GM19467 (cell line): ENCODE measurements around the gene SPACA7.
"Not testable (repeated sequence)": the region's sequence is repeated elsewhere in the genome, so short reads cannot be mapped to it uniquely, and the experiment has no call there.

Source experiments
- ATAC-seq: cut with Tn5 transposase; IDR thresholded peaks from one replicate; pipeline ENCODE4 v1.9.1; 2021; ENCODE audit warnings: mild to moderate bottlenecking, moderate library complexity; ENCODE audit not compliant: unreplicated experiment

SPACA7 gene

GRCh38 chr13:112349681-112350080 lies 26.5 kb upstream of the SPACA7 start:
- no peak for ATAC-seq

GRCh38 chr13:112350300-112350699 lies 25.9 kb upstream of the SPACA7 start:
- ATAC-seq, result no peak

- ATAC-seq, result no peak
Observed at GRCh38 chr13:112351825-112352224, 24.3 kb upstream of the SPACA7 start.

- ATAC-seq, result no peak
Observed at GRCh38 chr13:112353856-112354255, 22.3 kb upstream of the SPACA7 start.

GRCh38 chr13:112354330-112355273 lies 21.6 kb upstream of the SPACA7 start:
- ATAC-seq, result no peak

- no peak for ATAC-seq
Observed at GRCh38 chr13:112355274-112355838, 20.8 kb upstream of the SPACA7 start.

- no peak for ATAC-seq
Observed at GRCh38 chr13:112356190-112356589, 20.0 kb upstream of the SPACA7 start.

- ATAC-seq, result no peak
Observed at GRCh38 chr13:112358156-112358555, 18.0 kb upstream of the SPACA7 start.

GRCh38 chr13:112362021-112362420 lies 14.1 kb upstream of the SPACA7 start:
- ATAC-seq, result no peak

- no peak for ATAC-seq
Observed at GRCh38 chr13:112363867-112364528, 12.2 kb upstream of the SPACA7 start.

- no peak for ATAC-seq
Observed at GRCh38 chr13:112366907-112367646, 9.1 kb upstream of the SPACA7 start.

GRCh38 chr13:112368883-112369282 lies 7.3 kb upstream of the SPACA7 start:
- no peak for ATAC-seq

- ATAC-seq, result no peak
Observed at GRCh38 chr13:112370311-112370710, 5.8 kb upstream of the SPACA7 start.

GRCh38 chr13:112374271-112374670 lies 1.9 kb upstream of the SPACA7 start:
- ATAC-seq, result no peak

GRCh38 chr13:112391746-112392145 lies 15.6 kb downstream of the SPACA7 start:
- ATAC-seq, result no peak

GRCh38 chr13:112392719-112393118 lies 16.6 kb downstream of the SPACA7 start:
- no peak for ATAC-seq

- not testable (repeated sequence) for ATAC-seq
Observed at GRCh38 chr13:112395022-112395421, 18.9 kb downstream of the SPACA7 start.

- not testable (repeated sequence) for ATAC-seq
Observed at GRCh38 chr13:112395941-112396340, 19.8 kb downstream of the SPACA7 start.

GRCh38 chr13:112397108-112397507 lies 21.0 kb downstream of the SPACA7 start:
- ATAC-seq, result no peak

- not testable (repeated sequence) for ATAC-seq
Observed at GRCh38 chr13:112398347-112398746, 22.2 kb downstream of the SPACA7 start.

- not testable (repeated sequence) for ATAC-seq
Observed at GRCh38 chr13:112409828-112410227, 33.7 kb downstream of the SPACA7 start.
